ENCODE results near the gene SLC12A5.
A peak's percentile ranks its signal among the peaks of the same experiment; 100 is the strongest.
"Not testable (repeated sequence)": the region's sequence is repeated elsewhere in the genome, so short reads cannot be mapped to it uniquely, and the experiment has no call there.

Gene SLC12A5

GRCh38 chr20:46028772-46029371, at the start of gene SLC12A5:
Gene SLC12A5 (plus strand): TSS chr20:46029215. CDS start chr20:46029345, 130 bp downstream.
- no peak for DNase-seq

GRCh38 chr20:45981261-45981660, 47.8 kb upstream of the SLC12A5 start:
- no peak for DNase-seq

DNA sequence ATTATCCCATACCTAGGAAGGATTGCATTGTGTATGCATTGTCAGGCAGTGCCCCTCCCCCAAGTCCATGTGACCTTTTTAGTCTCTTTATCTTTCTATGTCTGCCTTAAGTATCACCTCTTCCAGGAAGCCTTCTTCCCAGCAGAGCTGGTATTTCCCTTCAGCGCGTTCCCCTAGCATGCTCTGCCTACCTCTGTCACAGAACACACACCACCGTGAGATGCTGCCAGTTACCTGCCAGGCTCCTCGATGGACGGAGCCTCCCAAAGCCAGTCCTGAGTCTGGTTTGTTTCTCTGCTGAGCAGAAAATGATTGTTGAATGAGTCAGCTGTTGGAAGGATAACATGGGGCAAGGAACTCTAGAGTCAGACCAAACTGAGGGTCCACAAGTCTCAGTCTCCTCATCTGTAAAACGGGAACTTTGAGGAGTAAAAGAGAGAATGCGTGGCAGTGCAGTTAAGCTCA, 45.7 kb upstream of the SLC12A5 start:
- DNase-seq, result no peak

DNA sequence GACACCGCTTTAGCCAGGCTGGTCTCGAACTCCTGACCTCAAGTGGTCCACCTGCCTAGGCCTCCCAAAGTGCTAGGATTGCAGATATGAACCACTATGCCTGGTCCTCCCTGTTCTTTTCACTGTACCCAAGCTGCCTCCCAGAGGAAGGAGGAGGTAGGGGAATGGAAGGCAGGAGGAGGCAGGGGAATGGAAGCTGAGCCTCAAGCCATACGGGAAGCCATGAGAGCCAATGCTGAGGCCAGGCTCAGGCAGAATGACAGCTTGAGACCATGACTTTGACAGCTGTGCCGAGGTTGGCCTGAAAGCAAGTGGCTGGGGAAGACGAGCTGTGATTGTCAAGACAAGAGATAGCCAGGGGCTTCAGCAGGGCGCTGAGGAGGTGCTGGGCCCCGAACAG, 43.4 kb upstream of the SLC12A5 start:
- DNase-seq, result peak in 1 of 2 experiments; percentile 13

- peak; percentile 12 to 56 for DNase-seq
Measured at GRCh38 chr20:45987108-45987780, 41.8 kb upstream of the SLC12A5 start.

DNA sequence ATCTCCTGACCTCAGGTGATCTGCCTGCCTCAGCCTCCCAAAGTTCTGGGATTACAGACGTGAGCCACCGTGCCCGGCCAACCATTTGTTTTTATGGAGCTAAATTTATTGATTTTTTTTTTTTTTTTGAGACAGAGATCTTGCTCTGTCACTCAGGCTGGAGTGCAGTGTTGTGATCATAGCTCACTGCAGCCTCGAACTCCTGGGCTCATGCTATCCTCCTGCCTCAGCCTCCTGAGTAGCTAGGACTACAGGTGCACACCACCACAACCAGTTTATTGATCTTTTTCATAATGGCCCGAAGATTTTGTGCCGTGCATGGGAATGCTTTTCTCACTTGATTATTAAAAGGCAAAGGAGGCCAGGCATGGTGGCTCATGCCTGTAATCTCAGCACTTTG, 40.2 kb upstream of the SLC12A5 start:
- not testable (repeated sequence) for DNase-seq

DNA sequence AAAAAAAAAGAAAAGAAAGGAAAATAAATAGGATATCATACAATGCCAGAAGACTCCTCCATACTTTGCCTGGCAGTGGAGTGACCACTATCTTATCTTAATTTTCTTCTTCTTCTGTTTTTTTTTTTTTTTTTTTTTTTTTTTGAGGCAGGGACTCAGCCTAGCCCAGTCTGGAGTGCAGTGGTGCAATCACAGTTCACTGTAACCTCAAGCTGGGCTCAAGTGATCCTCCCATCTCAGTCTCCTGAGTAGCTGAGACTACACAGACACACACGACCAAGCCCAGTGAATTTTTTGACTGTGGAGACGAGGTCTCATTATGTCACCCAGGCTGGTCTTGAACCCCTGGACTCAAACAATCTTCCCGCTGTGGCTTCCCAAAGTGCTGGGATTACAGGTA, 37.4 kb upstream of the SLC12A5 start:
- no peak for DNase-seq

GRCh38 chr20:45993197-45993951, 35.6 kb upstream of the SLC12A5 start:
- DNase-seq, result no peak

- DNase-seq, result no peak
Measured at GRCh38 chr20:45994761-45995493, 34.1 kb upstream of the SLC12A5 start.

- DNase-seq, result not testable (repeated sequence)
Measured at GRCh38 chr20:45995495-45996097, 33.4 kb upstream of the SLC12A5 start.

- DNase-seq, result no peak
Measured at GRCh38 chr20:45997187-45997586, 31.8 kb upstream of the SLC12A5 start.

GRCh38 chr20:45998337-45998736, 30.7 kb upstream of the SLC12A5 start:
- DNase-seq, result no peak

DNA sequence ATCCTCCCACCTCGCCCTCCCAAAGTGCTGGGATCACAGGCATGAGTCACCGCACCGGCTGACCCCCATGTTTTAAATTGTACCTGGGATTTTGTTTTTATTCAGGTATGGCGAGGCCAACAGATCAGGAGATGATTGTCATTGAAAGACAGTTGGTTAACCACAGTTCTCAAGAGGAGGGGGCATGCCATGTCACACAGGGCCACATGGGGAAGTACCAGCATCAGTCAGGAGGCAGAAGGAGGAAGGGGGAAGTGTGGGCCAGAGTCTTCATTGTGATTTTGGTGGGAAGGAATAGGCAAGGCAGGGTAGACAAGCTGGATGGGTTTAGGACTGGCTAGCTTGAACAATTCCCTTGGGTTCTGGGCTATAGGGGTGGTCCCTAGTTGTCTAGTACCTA, 30.3 kb upstream of the SLC12A5 start:
- DNase-seq, result no peak

DNA sequence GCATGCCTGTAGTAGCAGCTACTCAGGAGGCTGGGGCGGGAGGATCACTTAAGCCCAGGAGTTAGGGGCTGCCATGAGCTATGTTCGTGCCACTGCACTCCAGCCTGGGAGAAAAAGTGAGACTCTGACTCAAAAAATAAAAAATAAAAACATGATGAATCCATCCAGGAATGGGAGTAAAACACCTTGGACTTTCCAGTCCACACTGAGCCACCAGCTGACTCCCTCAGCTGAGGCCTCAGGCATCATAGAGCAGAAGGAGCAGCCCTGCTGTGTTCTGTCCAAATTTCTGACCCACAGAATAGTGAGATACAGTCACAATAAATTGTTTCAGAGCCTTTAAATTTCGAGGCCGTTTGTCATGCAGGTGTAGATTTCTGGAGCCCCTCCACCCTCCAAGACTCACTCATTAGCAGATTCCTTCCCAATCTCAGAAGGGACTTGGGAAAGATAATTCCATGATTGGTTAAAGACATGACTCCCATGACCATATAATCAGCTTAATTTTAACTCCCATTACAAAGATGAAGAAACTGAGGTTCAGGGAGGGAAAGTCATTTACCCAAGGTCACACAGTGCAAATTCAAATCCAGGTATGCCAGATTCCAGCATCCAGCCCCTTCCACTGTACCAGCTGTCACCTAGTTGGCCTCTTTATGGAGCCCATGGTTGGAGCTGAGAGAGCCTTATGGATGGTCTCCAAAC, 29.3 kb upstream of the SLC12A5 start:
- DNase-seq, result no peak

DNA sequence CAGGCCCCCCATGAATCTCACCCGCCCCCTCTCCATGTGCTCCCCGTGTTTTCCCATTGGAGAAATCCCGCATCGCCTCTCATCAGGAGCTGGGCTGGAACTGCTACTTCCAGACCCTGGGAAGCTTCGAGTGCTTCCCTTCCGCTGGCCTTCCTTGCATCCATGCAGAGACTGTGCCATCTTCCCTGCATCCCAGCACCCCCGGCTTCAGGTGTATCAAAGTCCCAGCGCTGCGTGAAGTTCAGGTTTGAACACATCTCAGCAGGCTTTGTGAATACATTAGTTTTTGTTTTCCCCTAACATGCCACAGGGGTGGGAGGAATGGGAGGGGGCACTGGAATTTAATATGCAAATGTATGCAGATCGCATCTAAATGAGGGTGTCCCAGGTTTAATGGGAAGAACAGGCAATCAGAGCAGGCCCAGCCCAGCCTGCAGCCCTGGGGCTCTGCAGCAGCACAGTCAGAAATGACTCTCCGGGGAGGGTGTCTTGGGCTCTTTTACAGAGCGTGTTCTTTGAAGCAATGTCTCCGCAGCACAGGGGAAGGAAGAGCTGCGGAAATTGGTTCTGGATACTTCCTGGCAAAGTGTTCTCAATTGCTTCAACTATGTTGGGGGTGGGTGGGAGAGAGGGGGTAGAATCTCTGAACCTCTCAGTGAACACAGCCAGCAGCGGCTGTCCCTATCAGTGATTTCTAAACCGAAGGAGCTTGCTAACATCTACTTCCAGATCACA, 28.6 kb upstream of the SLC12A5 start:
- DNase-seq, result no peak

DNA sequence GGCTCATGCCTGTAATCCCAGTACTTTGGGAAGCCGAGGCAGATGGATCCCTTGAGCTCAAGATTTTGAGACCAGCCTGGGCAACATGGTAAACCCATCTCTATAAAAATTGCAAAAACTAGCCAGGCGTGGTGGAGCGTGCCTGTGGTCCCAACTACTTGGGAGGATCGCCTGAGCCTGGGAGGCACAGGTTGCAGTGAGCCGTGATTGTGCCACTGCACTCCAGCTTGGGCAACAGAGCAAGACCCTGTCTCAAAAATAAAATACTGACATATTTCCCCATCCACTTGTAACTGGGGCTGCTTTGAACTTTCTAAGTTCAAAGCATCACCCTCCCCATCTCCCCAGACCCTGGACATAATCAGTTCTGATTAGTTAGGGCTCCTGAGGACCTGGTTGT, 27.5 kb upstream of the SLC12A5 start:
- no peak for DNase-seq

DNA sequence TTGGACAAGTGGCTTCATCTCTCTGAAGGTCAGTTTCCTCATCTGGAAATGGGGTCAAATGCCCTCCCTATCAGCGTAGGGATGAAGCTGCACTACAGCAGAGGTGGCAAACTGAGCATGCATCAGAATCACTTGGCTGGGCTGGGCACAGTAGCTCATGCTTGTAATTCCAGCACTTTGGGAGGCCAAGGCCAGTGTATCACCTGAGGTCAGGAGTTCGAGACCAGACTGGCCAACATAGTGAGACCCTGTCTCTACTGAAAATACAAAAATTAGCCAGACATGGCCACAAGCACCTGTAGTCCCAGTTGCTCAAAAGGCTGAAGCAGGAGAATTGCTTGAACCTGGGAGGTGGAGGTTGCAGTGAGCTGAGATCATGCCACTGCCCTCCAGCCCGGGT, 27.0 kb upstream of the SLC12A5 start:
- no peak for DNase-seq

- DNase-seq, result no peak
Measured at GRCh38 chr20:46004187-46004586, 24.8 kb upstream of the SLC12A5 start.

GRCh38 chr20:46004889-46005473, 24.0 kb upstream of the SLC12A5 start:
- no peak for DNase-seq

DNA sequence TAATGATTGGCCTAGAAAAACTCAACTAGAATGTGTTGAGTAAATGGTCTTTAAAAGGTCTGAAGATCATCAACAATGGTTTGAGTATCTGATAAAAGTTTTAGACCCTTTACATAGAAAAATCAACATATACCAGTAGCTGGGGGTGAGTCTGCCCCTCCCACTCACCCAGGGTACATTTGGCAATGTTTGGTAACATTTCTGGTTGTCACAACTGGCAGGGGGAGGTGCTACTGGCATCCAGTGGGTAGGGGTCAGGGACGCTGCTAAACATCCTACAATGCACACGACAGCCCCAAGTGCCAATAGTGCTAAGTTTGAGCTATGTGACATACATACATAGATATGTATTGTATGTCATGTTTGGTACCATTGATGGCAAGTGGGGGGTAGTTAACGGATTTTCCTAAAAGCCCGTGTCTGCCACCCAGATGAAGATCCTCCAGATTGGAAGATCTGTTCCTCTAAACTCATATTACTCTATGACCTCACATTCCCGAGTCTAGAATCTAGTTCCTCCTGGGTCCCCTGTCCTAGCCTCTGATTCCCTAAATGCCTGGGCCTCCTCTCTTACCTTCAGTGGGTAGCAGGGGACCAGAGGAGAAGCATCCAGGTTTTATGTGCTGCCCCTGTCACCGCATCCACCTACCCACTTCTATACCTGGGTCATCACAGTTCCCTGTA, 22.9 kb upstream of the SLC12A5 start:
- DNase-seq, result no peak

Measured in NCI-H446 (cell line).